Activated CD4-positive, alpha-beta memory T cell treated with anti-CD3 and anti-CD28 coated beads, Interleukin-2, amount 10 ng/mL, durations not matched to agents 7 days and 5 days (primary cell): ENCODE measurements around the gene PI16. TPM values are rescaled to one million over a fixed set of nuclear protein-coding genes. Genes with fewer than 3 reads are reported as not detected.
A peak's percentile ranks its signal among the peaks of the same experiment; 100 is the strongest.
"Not testable (repeated sequence)": the region's sequence is repeated elsewhere in the genome, so short reads cannot be mapped to it uniquely, and the experiment has no call there.

Source experiments
- CTCF ChIA-PET: fragments of 350-600 bp; sonication (Branson Sonifier 250); formaldehyde crosslinking; loops from one replicate; lab custom pipeline; 2021; ENCODE audit warnings: antibody characterized with exemption, inconsistent platforms; lab: Charles Lee
- POLR2A ChIA-PET: fragments of 350-600 bp; sonication (Branson Sonifier 250); formaldehyde crosslinking; loops from one replicate; lab custom pipeline; 2021; ENCODE audit warnings: antibody characterized with exemption; lab: Charles Lee
- DNase-seq: peaks from one replicate; pipeline ENCODE4 v3.0.0-alpha.2; 2020
- H3K27ac Mint-ChIP-seq: one replicate; pipeline ENCODE4 v1.8.0; 2021; ENCODE audit warnings: mild to moderate bottlenecking, mixed read lengths
- H3K27me3 Mint-ChIP-seq: one replicate; pipeline ENCODE4 v1.8.0; 2021; ENCODE audit warnings: mixed read lengths
- H3K36me3 Mint-ChIP-seq: one replicate; pipeline ENCODE4 v1.8.0; 2021; ENCODE audit warnings: low read depth, mixed read lengths
- H3K4me1 Mint-ChIP-seq: one replicate; pipeline ENCODE4 v1.8.0; 2021; ENCODE audit warnings: mixed read lengths
- H3K4me3 Mint-ChIP-seq: one replicate; pipeline ENCODE4 v1.8.0; 2021; ENCODE audit warnings: mild to moderate bottlenecking, mixed read lengths
- H3K9me3 Mint-ChIP-seq: one replicate; pipeline ENCODE4 v1.8.0; 2021; ENCODE audit warnings: mixed read lengths
- total RNA-seq, 2 experiments: library from RNA; stranded (reverse); gene quantifications; one replicate each; pipeline ENCODE4 v1.2.3, GENCODE V29; 2021

PI16 gene
- total RNA-seq, 2 experiments from 2014 or later, result 7.3 to 8.5 TPM

GRCh38 chr6:36947570-36948351, 6.8 kb upstream of the PI16 start:
- POLR2A ChIA-PET, result interaction anchor here (0.7 to 1.6 kb wide), 4 partner anchors 10 to 73 kb away, joined by 3 to 5 read pairs (median 3); partner anchors contain the start of genes C6orf89 and PPIL1
- peaks cover 38% of the 10 kb centered on the region for H3K4me1 Mint-ChIP-seq
- H3K36me3 Mint-ChIP-seq, result no peaks in the 10 kb centered on the region
- peaks cover 21% of the 10 kb centered on the region for H3K27me3 Mint-ChIP-seq
- peak overlapping the region; percentile 30 for H3K4me3 Mint-ChIP-seq
- DNase-seq, result peak; percentile 71
- no peaks in the 10 kb centered on the region for H3K9me3 Mint-ChIP-seq
- CTCF ChIA-PET, result interaction anchor here (0.7 to 1.8 kb wide), 3 partner anchors 8 to 104 kb away, joined by 3 to 5 read pairs (median 3); no protein-coding TSS in a partner anchor
- no peak overlapping the region for H3K27ac Mint-ChIP-seq

DNA sequence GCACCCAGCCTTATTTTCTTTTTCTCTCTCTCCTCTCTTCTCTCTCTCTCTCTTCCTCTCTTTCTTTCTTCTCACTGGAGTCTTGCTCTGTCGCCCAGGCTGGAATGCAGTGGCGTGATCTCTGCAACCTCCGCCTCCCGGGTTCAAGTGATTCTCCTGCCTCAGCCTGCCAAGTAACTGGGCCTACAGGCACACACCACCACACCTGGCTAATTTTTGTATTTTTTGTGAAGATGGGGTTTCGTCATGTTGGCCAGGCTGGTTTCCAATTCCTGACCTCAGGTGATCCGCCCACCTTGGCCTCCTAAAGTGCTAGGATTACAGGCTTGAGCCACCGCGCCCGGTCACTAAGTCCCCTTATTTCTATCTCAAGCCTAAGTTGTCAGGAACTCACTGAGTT, 5.5 kb upstream of the PI16 start:
- H3K9me3 Mint-ChIP-seq, H3K27ac Mint-ChIP-seq, DNase-seq, H3K36me3 Mint-ChIP-seq, POLR2A ChIA-PET, H3K4me3 Mint-ChIP-seq: not testable (repeated sequence)
- Mint-ChIP-seq H3K4me1 (peaks cover 45% of the 10 kb centered on the region), H3K27me3 (peaks cover 17% of the 10 kb centered on the region)
- CTCF ChIA-PET, result interaction anchor here (0.8 to 0.9 kb wide), 2 partner anchors 69 to 166 kb away, joined by 3 to 4 read pairs; no protein-coding TSS in a partner anchor

DNA sequence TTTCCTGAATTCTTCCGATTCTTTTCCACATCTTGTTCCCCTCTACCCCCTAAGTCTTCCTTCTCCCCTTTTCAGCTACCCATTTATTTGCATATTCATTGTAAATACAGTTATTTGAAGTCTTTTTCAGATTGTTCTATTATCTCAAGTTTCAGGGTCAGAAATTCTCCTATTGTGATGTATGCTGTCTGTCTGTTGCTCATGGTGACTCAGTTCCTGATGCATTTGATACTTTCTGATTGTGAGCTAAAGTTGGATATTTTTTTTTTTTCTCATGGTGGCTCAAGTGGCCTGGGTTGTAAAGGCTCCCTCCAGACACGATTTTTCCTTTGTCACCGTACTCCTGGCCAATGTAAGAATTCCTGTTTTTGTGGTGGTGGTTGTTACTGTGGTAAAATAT, 4.9 kb upstream of the PI16 start:
- no peak overlapping the region for H3K4me3 Mint-ChIP-seq
- POLR2A ChIA-PET, result interaction anchor here (0.5 kb wide), 1 partner anchor 60 kb away, joined by 3 read pairs; no protein-coding TSS in a partner anchor
- no peak for DNase-seq
- peaks cover 51% of the 10 kb centered on the region for H3K4me1 Mint-ChIP-seq
- H3K36me3 Mint-ChIP-seq, result no peaks in the 10 kb centered on the region
- CTCF ChIA-PET, result interaction anchor here (0.8 kb wide), 1 partner anchor 68 kb away, joined by 4 read pairs; no protein-coding TSS in a partner anchor
- peaks cover 12% of the 10 kb centered on the region for H3K27me3 Mint-ChIP-seq
- H3K9me3 Mint-ChIP-seq, result no peaks in the 10 kb centered on the region
- H3K27ac Mint-ChIP-seq, result no peak overlapping the region

DNA sequence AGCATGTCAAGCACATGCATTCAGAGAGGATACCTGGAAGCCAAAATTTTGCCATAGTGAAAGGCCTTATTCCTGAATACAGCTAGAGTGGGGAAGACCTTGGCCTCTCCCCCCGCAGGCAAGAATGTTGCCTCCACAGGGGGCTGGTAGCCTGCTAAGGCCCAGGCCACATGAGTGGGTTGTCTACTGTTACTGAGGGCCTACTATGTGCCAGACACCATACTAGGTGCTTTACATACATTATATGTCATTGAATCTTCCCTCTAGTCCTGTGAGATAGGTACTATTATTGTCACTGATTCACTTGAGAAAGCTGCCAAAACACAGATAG, 642 bp upstream of the PI16 start:
- Mint-ChIP-seq H3K4me1 (peaks cover 57% of the 10 kb centered on the region), H3K36me3 (no peaks in the 10 kb centered on the region), H3K4me3 (peak overlapping the region; percentile 62), H3K27me3 (peaks cover 7% of the 10 kb centered on the region), H3K9me3 (no peaks in the 10 kb centered on the region), H3K27ac (no peak overlapping the region)
- no peak for DNase-seq
- POLR2A ChIA-PET, result interaction anchor here (0.7 to 3.5 kb wide), 8 partner anchors 9 to 261 kb away, joined by 3 to 18 read pairs (median 4); partner anchors contain the start of genes MTCH1 and PPIL1
- CTCF ChIA-PET, result interaction anchor here (1.0 to 2.5 kb wide), 3 partner anchors 40 to 68 kb away, joined by 3 to 13 read pairs (median 7); partner anchors contain the start of gene C6orf89

GRCh38 chr6:36955136-36955535, 598 bp downstream of the PI16 start:
- Mint-ChIP-seq H3K36me3 (no peaks in the 10 kb centered on the region), H3K27me3 (peaks cover 6% of the 10 kb centered on the region), H3K27ac (no peak overlapping the region), H3K4me3 (peak overlapping the region; percentile 62), H3K9me3 (no peaks in the 10 kb centered on the region), H3K4me1 (peaks cover 48% of the 10 kb centered on the region)
- POLR2A ChIA-PET, result interaction anchor here (0.6 to 3.5 kb wide), 10 partner anchors 9 to 349 kb away, joined by 3 to 18 read pairs (median 4); partner anchors contain the start of genes MTCH1 and PPIL1
- DNase-seq, result no peak
- CTCF ChIA-PET, result interaction anchor here (1.1 to 2.5 kb wide), 5 partner anchors 8 to 104 kb away, joined by 3 to 13 read pairs (median 5); partner anchors contain the start of gene C6orf89

- DNase-seq, result no peak
- H3K27ac Mint-ChIP-seq, result no peak overlapping the region
- peak overlapping the region; percentile 62 for H3K4me3 Mint-ChIP-seq
- H3K27me3 Mint-ChIP-seq, result peaks cover 6% of the 10 kb centered on the region
- ChIA-PET POLR2A (interaction anchor here (0.6 to 3.5 kb wide), 7 partner anchors 8 to 350 kb away, joined by 3 to 18 read pairs (median 6); partner anchors contain the start of genes MTCH1 and PPIL1), CTCF (interaction anchor here (0.8 to 2.5 kb wide), 7 partner anchors 8 to 251 kb away, joined by 3 to 13 read pairs (median 5); partner anchors contain the start of gene C6orf89)
- no peaks in the 10 kb centered on the region for H3K36me3 Mint-ChIP-seq
- no peaks in the 10 kb centered on the region for H3K9me3 Mint-ChIP-seq
- H3K4me1 Mint-ChIP-seq, result peaks cover 53% of the 10 kb centered on the region
These were observed 1.3 kb downstream of the PI16 start for GRCh38 chr6:36955671-36956445.

- H3K36me3 Mint-ChIP-seq, result no peaks in the 10 kb centered on the region
- ChIA-PET CTCF (interaction anchor here (1.1 to 1.9 kb wide), 4 partner anchors 9 to 50 kb away, joined by 3 to 6 read pairs (median 4); no protein-coding TSS in a partner anchor), POLR2A (interaction anchor here (1.3 to 3.5 kb wide), 5 partner anchors 10 to 81 kb away, joined by 4 to 18 read pairs (median 7); partner anchors contain the start of genes MTCH1 and PPIL1)
- no peak overlapping the region for H3K27ac Mint-ChIP-seq
- H3K4me3 Mint-ChIP-seq, result peak overlapping the region; percentile 28
- H3K27me3 Mint-ChIP-seq, result peaks cover 6% of the 10 kb centered on the region
- no peaks in the 10 kb centered on the region for H3K9me3 Mint-ChIP-seq
- no peak for DNase-seq
- H3K4me1 Mint-ChIP-seq, result peaks cover 59% of the 10 kb centered on the region
These were observed 1.9 kb downstream of the PI16 start for GRCh38 chr6:36956446-36956820.

DNA sequence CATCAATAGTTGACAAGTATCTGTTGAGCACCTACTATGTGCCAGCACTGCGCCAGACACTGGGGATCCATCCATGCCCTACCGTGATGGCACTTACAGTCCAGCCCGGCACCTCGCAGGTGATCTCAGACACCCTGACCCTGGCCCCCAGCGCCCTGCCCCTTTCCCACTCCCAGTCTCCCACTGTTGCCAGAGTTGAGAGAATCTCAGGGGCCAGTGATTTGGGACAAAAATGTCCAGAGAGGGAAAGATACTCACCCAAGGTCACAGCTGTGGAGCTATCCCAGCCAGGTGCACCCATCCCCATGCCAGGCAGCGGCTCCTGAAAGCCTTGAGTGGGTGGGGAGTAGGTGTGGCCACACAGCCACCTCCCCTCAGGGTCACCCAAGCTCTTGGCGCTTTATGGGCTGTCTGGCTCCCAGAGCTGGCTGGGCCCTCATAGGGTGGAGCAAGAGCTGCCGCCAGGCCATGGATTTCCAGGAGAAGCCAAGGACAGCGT, 3.3 kb downstream of the PI16 start:
- DNase-seq, result no peak
- CTCF ChIA-PET, result interaction anchor here (1.3 kb wide), 1 partner anchor 60 kb away, joined by 4 read pairs; no protein-coding TSS in a partner anchor
- POLR2A ChIA-PET, result interaction anchor here (1.3 kb wide), 1 partner anchor 10 kb away, joined by 3 read pairs; no protein-coding TSS in a partner anchor
- Mint-ChIP-seq H3K4me3 (no peak overlapping the region), H3K36me3 (no peaks in the 10 kb centered on the region), H3K27ac (no peak overlapping the region), H3K27me3 (peaks cover 5% of the 10 kb centered on the region), H3K9me3 (no peaks in the 10 kb centered on the region), H3K4me1 (peaks cover 66% of the 10 kb centered on the region)

DNA sequence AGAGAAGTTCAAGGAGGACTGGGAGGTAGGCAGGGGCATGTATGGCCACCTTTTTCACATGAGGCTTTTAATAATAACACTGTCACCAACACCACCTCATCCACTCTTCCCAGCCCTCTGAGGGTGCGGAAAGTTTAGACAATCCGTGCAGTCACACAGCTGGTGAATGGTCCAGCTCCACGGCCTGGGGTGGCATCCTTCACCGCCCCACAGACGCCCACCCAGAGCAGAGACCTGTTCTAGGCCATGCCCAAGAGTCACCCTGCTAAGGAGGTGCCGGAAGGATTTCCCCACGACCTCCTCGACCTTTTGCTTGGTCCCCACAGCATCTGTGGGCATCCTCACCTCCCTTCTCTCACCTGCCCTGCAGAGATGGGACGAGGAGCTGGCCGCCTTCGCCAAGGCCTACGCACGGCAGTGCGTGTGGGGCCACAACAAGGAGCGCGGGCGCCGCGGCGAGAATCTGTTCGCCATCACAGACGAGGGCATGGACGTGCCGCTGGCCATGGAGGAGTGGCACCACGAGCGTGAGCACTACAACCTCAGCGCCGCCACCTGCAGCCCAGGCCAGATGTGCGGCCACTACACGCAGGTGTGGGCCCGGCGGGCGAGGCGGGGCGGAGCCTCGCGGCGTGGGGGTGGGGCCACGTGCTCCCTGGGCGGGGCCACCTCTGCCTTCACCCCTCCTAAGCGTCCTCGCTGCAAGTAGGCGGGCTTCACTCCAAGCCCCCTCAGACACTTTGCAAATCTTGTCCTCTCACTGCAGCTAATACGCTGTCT, 4.4 kb downstream of the PI16 start:
- Mint-ChIP-seq H3K27me3 (peaks cover 4% of the 10 kb centered on the region), H3K4me1 (peaks cover 70% of the 10 kb centered on the region), H3K9me3 (no peaks in the 10 kb centered on the region), H3K36me3 (no peaks in the 10 kb centered on the region), H3K4me3 (no peak overlapping the region), H3K27ac (no peak overlapping the region)
- POLR2A ChIA-PET, result no interaction called here
- CTCF ChIA-PET, result interaction anchor here (1.0 kb wide), 1 partner anchor 59 kb away, joined by 4 read pairs; no protein-coding TSS in a partner anchor
- no peak for DNase-seq

DNA sequence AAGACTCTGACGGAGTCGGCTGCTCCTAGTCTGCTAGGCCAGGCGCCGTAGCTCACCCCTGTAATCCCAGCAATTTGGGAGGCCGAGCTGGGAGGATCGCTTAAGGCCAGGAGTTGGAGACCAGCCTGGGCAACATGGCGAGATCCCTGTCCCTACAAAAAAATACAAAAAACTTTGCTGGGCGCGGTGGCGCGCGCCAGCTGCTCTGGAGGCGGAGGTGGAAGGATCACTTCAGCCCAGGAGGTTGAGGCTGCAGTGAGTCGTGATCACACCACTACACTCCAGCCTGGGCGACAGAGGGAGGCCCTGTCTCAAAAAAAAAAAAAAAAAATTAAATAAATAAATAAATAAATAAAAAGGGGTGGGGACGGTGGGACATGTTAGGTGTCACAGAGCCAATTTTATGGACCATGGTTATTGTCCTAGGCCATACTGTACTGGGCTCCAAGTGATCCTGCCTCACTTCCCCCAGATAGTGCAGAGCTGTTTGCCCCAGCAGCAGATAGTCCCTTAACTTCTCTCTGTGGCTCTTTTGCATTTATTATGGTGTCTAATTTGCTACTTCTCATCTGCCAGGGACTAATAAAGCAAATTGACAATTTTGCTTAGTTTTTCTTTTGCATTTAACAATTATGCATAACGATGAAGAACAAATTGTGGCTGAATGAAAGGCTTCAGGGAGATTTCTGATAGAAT, 5.2 kb downstream of the PI16 start:
- CTCF ChIA-PET, result interaction anchor here (1.0 kb wide), 1 partner anchor 58 kb away, joined by 4 read pairs; no protein-coding TSS in a partner anchor
- peaks cover 70% of the 10 kb centered on the region for H3K4me1 Mint-ChIP-seq

More for the DNA sequence above, 5.2 kb downstream of the PI16 start:
- POLR2A ChIA-PET, result no interaction called here
- H3K36me3 Mint-ChIP-seq, result no peaks in the 10 kb centered on the region
- DNase-seq, result no peak
- H3K27ac Mint-ChIP-seq, result no peak overlapping the region
- H3K27me3 Mint-ChIP-seq, result peaks cover 4% of the 10 kb centered on the region
- H3K4me3 Mint-ChIP-seq, result no peak overlapping the region
- no peaks in the 10 kb centered on the region for H3K9me3 Mint-ChIP-seq
